Upper lobe of right lung (tissue), 1 donor: Measurements from ENCODE around the gene PDE2A. TPM values are rescaled to one million over a fixed set of nuclear protein-coding genes. Genes with fewer than 3 reads are reported as not detected.

Experiments used
- ATAC-seq: fragments of 200-7000 bp; cut with Tn5 transposase; one replicate; pipeline ENCODE4 v1.9.1; 2020; ENCODE audit warnings: mild to moderate bottlenecking, moderate library complexity
- DNase-seq: peaks from one replicate; pipeline ENCODE4 v3.0.0-alpha.2; 2020
- H3K27ac ChIP-seq: fragments of 200-600 bp; one replicate; pipeline ENCODE4 v1.8.0; 2022
- H3K27me3 ChIP-seq: fragments of 200-600 bp; one replicate; pipeline ENCODE4 v1.8.0; 2022; ENCODE audit warnings: mild to moderate bottlenecking
- H3K36me3 ChIP-seq: fragments of 200-600 bp; one replicate; pipeline ENCODE4 v1.8.0; 2022
- H3K4me1 ChIP-seq: fragments of 200-600 bp; one replicate; pipeline ENCODE4 v1.8.0; 2022
- H3K4me3 ChIP-seq: fragments of 200-600 bp; one replicate; pipeline ENCODE4 v1.8.0; 2022; ENCODE audit warnings: mild to moderate bottlenecking
- H3K9me3 ChIP-seq: fragments of 200-600 bp; one replicate; pipeline ENCODE4 v1.8.0; 2022
- intact Hi-C: fragments of 100-400 bp; cut with DNase I; formaldehyde crosslinking; loops from one replicate; pipeline ENCODE4 v1.11.0; 2022
- microRNA-seq: library from miRNA; unstranded; fragments of <30 nt; microRNA quantifications from one replicate; pipeline ENCODE4 v1.2.0, GENCODE V29; 2020; ENCODE audit warnings: borderline microRNAs expressed
- total RNA-seq: library from RNA; stranded (reverse); fragmentation: NEBNext Ultra II Directional; extraction: Animal tissue kit (Norgen Biotek cat#: 25700); gene quantifications from one replicate; pipeline ENCODE4 v1.2.1, GENCODE V29; 2021
- TF ChIP-seq, protein P1 (sequence below): fragments of 200-600 bp; IDR thresholded peaks from one replicate; pipeline ENCODE4 v1.8.0; 2022; ENCODE audit warnings: antibody characterized with exemption
- donor health status: DM: no; HTN: yes; CAD: no; lungs with severe emphysema.

PDE2A gene
- total RNA-seq, 1 donor from 2014 or later: 27.3 TPM

DNA sequence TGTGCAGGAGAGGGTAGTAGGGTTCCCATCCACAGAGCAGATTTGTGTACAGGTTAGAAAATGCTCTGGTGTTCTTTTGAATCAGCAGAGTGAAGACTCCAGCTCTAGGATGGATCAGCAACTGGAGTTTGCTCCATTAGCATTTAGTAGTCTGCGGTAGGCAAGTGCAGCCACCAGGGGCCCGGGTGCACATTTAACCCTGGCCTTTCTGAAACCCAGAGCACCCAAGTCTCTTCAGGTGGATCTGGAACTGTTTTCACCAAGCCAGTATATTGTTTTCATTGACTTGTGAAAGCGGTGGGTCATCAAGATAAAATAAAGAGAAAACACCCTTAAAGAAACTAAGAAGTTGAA lies 139.1 kb downstream of the PDE2A start:
- intact Hi-C loops: no loop called here

DNA sequence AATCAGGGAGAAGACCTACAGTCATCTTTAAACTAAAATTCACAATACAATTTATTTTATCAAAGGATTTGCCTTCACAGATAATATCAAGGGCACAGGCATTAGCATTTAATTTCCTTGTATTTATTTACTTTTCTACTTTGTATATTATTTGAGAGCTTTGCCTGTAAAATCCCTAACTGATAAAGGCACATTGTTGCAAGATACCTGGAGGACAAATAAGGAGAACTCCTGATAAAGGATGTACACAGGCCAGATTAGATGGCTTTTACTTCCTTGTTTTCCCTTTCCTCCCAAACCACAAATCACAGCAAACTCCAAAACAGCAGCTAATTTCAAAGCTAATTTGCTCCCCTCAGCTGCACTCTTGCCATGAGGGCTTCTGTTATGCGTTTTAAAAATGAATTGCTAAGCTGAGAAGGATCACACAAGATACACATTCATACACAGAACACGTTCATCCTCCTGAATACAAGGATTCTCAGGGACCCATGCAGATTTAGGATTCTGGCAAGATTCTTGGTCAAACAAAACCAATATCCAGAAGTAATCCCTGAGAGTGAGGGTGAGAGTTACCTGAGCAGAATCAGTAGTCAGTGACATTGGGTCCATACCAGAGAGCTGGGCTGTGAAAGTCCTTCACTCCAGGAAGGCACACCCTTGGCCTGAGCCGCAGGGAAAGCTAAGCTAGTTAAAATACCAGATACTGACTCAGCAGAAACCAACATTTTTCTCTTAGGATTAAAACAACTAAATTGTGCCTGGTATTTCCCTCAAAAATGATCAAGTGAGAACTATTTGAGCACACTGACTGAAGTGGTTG lies 139.6 kb downstream of the PDE2A start:
- H3K9me3 ChIP-seq: no peaks in the 10 kb centered on the region
- DNase-seq: no peak
- H3K27me3 ChIP-seq: no peaks in the 10 kb centered on the region
- H3K36me3 ChIP-seq: no peaks in the 10 kb centered on the region
- H3K4me3 ChIP-seq: no peak overlapping the region
- H3K4me1 ChIP-seq: no peaks in the 10 kb centered on the region
- peak; percentile 62 for ATAC-seq
- TF ChIP-seq, protein P1, sequence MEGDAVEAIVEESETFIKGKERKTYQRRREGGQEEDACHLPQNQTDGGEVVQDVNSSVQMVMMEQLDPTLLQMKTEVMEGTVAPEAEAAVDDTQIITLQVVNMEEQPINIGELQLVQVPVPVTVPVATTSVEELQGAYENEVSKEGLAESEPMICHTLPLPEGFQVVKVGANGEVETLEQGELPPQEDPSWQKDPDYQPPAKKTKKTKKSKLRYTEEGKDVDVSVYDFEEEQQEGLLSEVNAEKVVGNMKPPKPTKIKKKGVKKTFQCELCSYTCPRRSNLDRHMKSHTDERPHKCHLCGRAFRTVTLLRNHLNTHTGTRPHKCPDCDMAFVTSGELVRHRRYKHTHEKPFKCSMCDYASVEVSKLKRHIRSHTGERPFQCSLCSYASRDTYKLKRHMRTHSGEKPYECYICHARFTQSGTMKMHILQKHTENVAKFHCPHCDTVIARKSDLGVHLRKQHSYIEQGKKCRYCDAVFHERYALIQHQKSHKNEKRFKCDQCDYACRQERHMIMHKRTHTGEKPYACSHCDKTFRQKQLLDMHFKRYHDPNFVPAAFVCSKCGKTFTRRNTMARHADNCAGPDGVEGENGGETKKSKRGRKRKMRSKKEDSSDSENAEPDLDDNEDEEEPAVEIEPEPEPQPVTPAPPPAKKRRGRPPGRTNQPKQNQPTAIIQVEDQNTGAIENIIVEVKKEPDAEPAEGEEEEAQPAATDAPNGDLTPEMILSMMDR: no peak
- no peak overlapping the region for H3K27ac ChIP-seq
- intact Hi-C loops: no loop called here

More for the DNA sequence above, 139.1 kb downstream of the PDE2A start:
- no peak overlapping the region for H3K4me3 ChIP-seq
- H3K27ac ChIP-seq: no peak overlapping the region
- ATAC-seq: peak; percentile 13
- TF ChIP-seq, protein P1: no peak
- H3K36me3 ChIP-seq: no peaks in the 10 kb centered on the region
- no peaks in the 10 kb centered on the region for H3K4me1 ChIP-seq
- H3K9me3 ChIP-seq: no peaks in the 10 kb centered on the region
- DNase-seq: no peak
- no peaks in the 10 kb centered on the region for H3K27me3 ChIP-seq

DNA sequence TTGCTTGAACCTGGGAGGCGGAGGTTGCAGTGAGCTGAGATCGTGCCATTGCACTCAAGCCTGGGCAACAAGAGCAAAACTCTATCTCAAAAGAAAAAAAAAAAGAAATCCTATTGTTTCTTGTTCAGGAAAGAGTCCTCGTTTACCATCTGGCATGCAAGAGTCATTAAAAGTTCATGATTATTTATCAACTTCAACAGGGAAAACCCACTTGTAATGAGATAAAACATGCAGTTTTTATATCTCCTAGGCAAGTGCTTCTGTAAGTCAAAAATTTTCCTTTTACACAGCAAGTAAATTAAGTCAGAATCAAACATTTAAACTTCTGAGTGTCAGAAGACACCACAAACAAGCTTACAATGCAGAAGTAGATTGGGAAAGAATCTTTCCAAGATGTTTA lies 145.2 kb downstream of the PDE2A start:
- Histone ChIP-seq H3K9me3 (no peaks in the 10 kb centered on the region), H3K27me3 (no peaks in the 10 kb centered on the region), H3K4me1 (no peaks in the 10 kb centered on the region), H3K27ac (no peak overlapping the region), H3K4me3 (no peak overlapping the region), H3K36me3 (no peaks in the 10 kb centered on the region)
- ATAC-seq: no peak
- TF ChIP-seq, protein P1: no peak
- no peak for DNase-seq
- intact Hi-C loops: no loop called here

DNA sequence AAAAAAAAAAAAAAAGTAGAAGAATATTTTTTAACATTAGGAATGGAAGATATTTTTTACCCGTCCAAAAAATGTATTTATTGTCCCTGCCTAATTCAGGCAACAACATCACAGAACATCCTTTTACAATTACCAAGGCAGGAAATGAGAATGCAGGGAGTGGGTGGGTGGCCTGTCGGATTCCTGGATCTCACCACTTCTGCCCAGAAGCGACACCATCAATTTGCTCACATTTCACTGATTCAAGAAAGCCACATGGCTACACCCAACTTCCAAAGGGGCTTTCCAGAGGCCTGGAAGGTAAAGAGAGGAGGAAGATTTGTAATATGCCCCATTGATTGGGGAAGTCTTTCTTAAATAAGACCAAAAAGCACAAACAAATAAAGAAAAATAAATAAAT lies 146.1 kb downstream of the PDE2A start:
- intact Hi-C loops: no loop called here
- H3K9me3 ChIP-seq: no peaks in the 10 kb centered on the region
- TF ChIP-seq, protein P1: no peak
- no peaks in the 10 kb centered on the region for H3K36me3 ChIP-seq
- no peak overlapping the region for H3K4me3 ChIP-seq
- H3K27ac ChIP-seq: no peak overlapping the region
- DNase-seq (no peak), ATAC-seq (no peak)
- H3K4me1 ChIP-seq: no peaks in the 10 kb centered on the region
- no peaks in the 10 kb centered on the region for H3K27me3 ChIP-seq

Small RNAs within 50 kb of the gene (microRNA-seq; reads per million reads assigned to microRNA genes)
- 2,068 reads per million, percentile 89 among the genes with 10 or more reads in this experiment for gene MIR139

Other genes with a start within 250 kb of the PDE2A start
- 25.7 TPM for gene CLPB, start 239.9 kb downstream of the PDE2A start, total RNA-seq
- gene ARAP1, start 78.0 kb upstream of the PDE2A start, total RNA-seq: 226 TPM
- 116 TPM for gene STARD10, start 119.6 kb upstream of the PDE2A start, total RNA-seq
- 77.5 TPM for gene ATG16L2, start 140.0 kb upstream of the PDE2A start, total RNA-seq